ENCODE measurements around the gene DNAJB4. TPM values are rescaled to one million over a fixed set of nuclear protein-coding genes. Genes with fewer than 3 reads are reported as not detected.

Gene DNAJB4
- total and polyA plus RNA-seq, 2 of the 13 experiments (the other 11 are each of a cell fraction or from before 2014, with no cell fraction given), result 4.4 to 18.6 TPM

GRCh38 chr1:77978293-77978968 lies 26.3 kb upstream of the DNAJB4 start (continued):
- TF ChIP-seq PRDM15 (CRISPR knock-in tag; IDR thresholded peaks at IDR 0.05) (0 out of 2 replicates have a peak, but pooled peaks have one; percentile 27), CENPT (CRISPR knock-in tag; IDR thresholded peaks at IDR 0.05; ENCODE audit: low read depth) (no peak), POLR2AphosphoS2 (IDR thresholded peaks at IDR 0.05; ENCODE audit: low read depth, low read length) (0 out of 2 replicates have a peak, but pooled peaks have one; percentile 73), ZNF335 (CRISPR knock-in tag; IDR thresholded peaks at IDR 0.05) (no peak), SPEN (CRISPR knock-in tag; IDR thresholded peaks at IDR 0.05; ENCODE audit: low read depth) (0 out of 2 replicates have a peak, but pooled peaks have one; percentile 1), AKNA (CRISPR knock-in tag; IDR thresholded peaks at IDR 0.05; ENCODE audit: borderline replicate concordance) (peak; percentile 70; the same call in 1 of the 2 replicates), JARID2 (CRISPR knock-in tag; IDR thresholded peaks at IDR 0.05; ENCODE audit: insufficient replicate concordance) (no peak), ZNF737 (CRISPR knock-in tag; IDR thresholded peaks at IDR 0.05; ENCODE audit: borderline replicate concordance) (peak; percentile 61; the same call in 1 of the 2 replicates), ZFP36L1 (CRISPR knock-in tag; IDR thresholded peaks at IDR 0.05) (0 out of 2 replicates have a peak, but pooled peaks have one; percentile 54), ZNF17 (CRISPR knock-in tag; IDR thresholded peaks at IDR 0.05) (no peak), TFDP1 (CRISPR knock-in tag; IDR thresholded peaks at IDR 0.05; ENCODE audit: borderline replicate concordance) (no peak; the same call in 1 of the 2 replicates), E2F1 (CRISPR knock-in tag; IDR thresholded peaks at IDR 0.05) (peak; percentile 74), ZNF33B (CRISPR knock-in tag; IDR thresholded peaks at IDR 0.05) (peak; percentile 20; the same call in 1 of the 2 replicates), SIN3A (IDR thresholded peaks at IDR 0.05; ENCODE audit: borderline replicate concordance, low read depth, low read length) (peak; percentile 68; the same call in 1 of the 2 replicates), HNRNPLL (IDR thresholded peaks at IDR 0.05; ENCODE audit: low read depth, low read length, poor library complexity, severe bottlenecking) (peak; percentile 24)
